Astrocyte of the spinal cord (primary cell): ENCODE data around the gene EHBP1.
"Not testable (repeated sequence)": the region's sequence is repeated elsewhere in the genome, so short reads cannot be mapped to it uniquely, and the experiment has no call there.

ENCODE experiments used
- DNase-seq: peaks from one replicate; pipeline ENCODE4 v3.0.0; 2011; ENCODE audit warnings: low read depth, low spot score
- H3K4me3 ChIP-seq: 2 replicates; pipeline ENCODE4 v1.5.1; 2011; ENCODE audit warnings: low read depth, mild to moderate bottlenecking, low read length, moderate library complexity
- CTCF ChIP-seq: IDR thresholded peaks from 2 replicates; pipeline ENCODE4 v1.5.1; 2012; ENCODE audit warnings: low read depth, mild to moderate bottlenecking, low read length, inconsistent platforms
- in situ Hi-C: cut with HindIII; loops from 2 replicates; pipeline ENCODE4 v1.10.0; 2017; ENCODE audit warnings: low sequenced_read_pairs

Gene EHBP1

DNA sequence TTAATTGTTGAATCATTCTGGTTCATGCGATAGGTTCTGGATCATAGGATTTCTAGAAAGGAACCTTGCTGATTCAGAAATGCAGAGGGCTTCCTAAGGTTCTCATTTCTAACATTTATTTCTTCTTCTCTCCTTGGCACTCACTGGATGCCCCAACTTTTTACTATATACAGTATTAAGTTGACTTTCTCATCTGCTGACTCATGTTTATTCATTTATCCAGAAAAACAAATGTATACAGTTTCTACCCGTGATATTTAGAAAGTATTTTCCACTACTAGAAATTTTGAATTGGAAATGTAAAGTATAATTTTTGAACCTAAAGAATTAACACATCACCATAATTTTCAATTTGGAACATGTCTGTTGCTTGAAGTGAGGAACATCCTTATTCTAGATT lies 312.9 kb downstream of the EHBP1 start:
- TF ChIP-seq CTCF, result no peak
- no peak for DNase-seq
- in situ Hi-C loops, result no loop called here
- H3K4me3 ChIP-seq, result no peak overlapping the region

DNA sequence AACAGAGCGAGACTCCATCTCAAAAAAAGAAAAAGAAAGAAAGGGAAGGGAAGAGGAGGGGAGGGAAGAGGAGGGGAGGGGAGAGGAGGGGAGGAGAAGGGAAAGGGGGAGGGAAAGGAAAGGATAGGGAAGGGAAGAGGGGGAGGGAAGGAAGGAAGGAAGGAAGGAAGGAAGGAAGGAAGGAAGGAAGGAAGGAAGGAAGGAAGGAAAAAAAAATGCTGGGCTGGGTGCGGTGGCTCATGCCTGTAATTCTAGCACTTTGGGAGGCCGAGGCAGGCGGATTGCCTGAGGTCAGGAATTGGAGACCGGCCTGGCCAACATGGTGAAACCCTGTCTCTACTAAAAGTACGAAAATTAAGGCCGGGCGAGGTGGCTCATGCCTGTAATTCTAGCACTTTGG lies 314.2 kb downstream of the EHBP1 start:
- in situ Hi-C loops, DNase-seq, H3K4me3 ChIP-seq: not testable (repeated sequence)

DNA sequence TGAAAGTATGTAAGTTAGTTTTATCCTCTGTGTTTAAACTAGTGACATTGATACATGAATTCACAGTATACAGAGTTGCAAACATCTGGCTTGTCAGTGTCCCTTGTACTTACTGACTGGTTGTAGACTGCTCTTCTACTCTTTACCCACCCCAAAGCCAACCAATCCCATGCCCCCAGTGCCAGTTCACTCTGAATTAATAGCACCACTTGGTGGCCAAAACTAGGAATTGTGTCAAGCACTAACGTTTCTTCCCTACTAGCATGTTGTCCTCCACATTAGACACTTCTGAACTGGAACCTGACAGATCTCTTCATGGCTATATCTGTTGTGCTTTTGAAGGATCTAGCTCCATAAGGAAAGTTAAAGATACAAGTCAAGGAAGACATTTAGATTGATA lies 317.9 kb downstream of the EHBP1 start:
- peak; percentile 37 for TF ChIP-seq CTCF
- H3K4me3 ChIP-seq, result no peak overlapping the region
- in situ Hi-C loops, result no loop called here
- peak; percentile 39 for DNase-seq

DNA sequence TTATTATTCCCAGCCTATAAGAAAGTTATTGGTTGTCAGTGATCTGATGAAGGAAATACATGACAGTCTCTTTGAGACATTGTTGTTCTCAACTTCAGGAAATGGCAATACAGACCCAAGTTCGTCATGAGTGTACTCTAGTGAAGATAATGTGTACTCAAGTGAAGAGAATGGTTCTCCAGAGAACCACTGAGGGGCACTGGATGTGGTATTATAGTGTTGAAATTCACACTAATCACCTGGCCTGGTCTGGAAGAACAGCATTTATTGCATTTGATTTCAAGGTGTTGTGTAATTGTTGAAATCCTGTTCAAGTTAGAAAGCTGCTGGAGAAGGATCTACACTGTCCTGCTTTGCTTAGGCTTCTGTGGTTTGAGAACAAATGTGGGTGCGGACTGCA lies 321.7 kb downstream of the EHBP1 start:
- TF ChIP-seq CTCF, result no peak
- DNase-seq, result no peak
- in situ Hi-C loops, result no loop called here

GRCh38 chr2:63029058-63029457 lies 323.5 kb downstream of the EHBP1 start:
- TF ChIP-seq CTCF, result no peak
- peak; percentile 13 for DNase-seq
- no peak overlapping the region for H3K4me3 ChIP-seq
- in situ Hi-C loops, result no loop called here

More for the DNA sequence above, 321.7 kb downstream of the EHBP1 start:
- no peak overlapping the region for H3K4me3 ChIP-seq

GRCh38 chr2:63034526-63034925 lies 329.0 kb downstream of the EHBP1 start:
- TF ChIP-seq CTCF, result no peak
- in situ Hi-C loops, result no loop called here
- DNase-seq, result no peak
- no peak overlapping the region for H3K4me3 ChIP-seq

- no peak for TF ChIP-seq CTCF
- no peak for DNase-seq
- no peak overlapping the region for H3K4me3 ChIP-seq
- in situ Hi-C loops, result no loop called here
Observed at GRCh38 chr2:63035169-63035568, 329.7 kb downstream of the EHBP1 start.
